TTC549 (cell line): Measurements from ENCODE around the gene CUL4A.

Source experiments
- FAIRE-seq: peaks from 2 replicates; lab custom pipeline; 2012; peaks lifted over from hg19 to GRCh38; lab: Jason Lieb, UNC

Gene CUL4A

DNA sequence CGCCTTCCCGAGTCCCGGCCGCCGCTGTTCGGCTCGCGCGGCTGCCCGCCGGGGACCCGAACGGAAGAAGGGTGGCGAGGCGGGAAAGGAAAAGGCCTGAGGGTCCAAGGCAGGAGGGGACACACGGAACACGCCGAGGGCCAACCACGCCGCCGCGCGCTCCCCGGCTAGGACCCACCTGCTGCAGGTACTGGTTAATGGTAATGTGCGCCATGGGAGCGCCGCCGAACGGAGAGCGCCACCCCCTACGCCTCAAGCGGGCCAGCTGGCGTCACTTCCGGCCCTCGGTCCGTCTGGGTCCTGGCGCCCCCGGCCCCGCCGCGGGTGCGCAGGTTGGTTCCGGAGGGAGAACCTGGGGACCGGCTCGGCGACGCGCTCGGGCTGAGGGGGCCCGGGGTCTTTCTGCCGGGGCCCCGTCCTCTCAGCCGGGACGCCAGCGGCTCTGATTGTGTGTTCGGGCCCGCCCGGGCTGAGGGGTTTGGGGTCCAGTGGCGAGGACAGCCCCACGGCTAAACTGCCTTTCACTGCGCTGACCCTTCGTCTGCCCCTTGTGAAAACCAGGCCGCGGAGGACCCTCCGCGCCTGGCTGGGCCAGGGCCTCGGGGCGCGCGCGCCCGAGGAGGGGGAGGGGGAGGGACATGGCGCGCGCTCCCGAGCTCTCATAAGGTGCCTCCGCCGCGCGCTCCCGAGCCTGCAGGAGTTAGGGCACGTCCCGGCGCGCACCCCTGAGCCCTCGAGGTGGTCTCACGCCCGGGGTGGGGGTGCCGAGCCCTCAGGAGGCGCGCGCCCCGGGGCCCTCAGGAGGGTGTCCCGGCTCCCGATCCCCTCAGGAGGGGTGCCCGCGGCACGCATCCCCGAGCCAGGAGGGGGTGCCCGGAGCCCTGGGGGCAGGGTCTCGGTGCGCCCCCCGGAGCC is 735 bp upstream of the CUL4A start, which contains the start of gene PCID2:
Gene PCID2 (minus strand): TSS at position 249 of the 915 bp plus-strand sequence. CDS start 35 bp downstream, at position 214.
- FAIRE-seq: no peak

DNA sequence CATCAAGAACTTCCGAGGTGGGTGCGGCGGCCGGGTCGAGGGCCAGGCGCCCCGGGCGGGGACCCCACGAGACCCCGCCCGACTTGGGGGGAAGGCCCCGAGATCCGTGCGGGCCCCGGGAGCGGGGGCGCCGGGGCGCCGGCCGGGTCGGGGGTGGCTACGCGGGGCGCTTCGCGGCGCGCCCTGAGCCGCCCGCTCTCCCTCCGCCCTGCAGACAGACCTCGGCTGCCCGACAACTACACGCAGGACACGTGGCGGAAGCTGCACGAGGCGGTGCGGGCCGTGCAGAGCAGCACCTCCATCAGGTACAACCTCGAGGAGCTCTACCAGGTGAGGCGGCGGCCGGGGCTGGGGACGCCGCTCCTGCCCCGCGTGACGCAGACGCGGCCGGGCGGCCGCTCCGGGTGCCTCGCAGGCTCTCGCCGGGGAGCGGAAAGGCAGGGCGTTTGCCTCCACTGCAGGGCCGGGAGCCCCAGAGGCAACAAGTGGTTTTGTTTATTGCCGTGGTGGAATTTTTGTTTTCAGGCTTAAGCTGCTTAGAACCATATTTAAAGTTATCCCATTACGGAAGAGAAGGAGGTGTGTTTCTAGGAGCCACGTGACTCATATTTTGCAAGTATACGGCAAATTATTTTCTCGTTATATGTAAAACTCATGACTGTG is 477 bp downstream of the CUL4A start:
- FAIRE-seq: no peak

DNA sequence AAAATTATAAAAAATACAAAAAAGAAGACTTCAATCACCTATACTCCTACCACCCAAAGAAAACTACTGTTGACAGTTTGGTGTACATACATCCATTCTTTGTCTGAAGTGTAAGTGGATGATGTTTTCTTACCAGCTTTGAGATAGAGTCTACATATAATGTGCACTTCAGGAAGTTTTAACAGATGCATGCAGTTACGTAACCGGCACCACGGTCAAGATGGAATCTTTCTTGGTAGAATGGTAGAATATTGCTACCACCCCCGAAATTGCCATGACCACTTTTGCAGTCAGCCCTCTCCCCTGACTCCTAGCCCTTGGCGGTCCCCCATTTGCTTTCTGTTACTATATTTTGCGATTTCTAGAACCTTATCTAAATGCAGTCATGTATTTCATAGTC is 1.4 kb downstream of the CUL4A start:
- no peak for FAIRE-seq

GRCh38 chr13:113211774-113212173 is 2.4 kb downstream of the CUL4A start:
- FAIRE-seq: no peak

- FAIRE-seq: no peak
Measured at GRCh38 chr13:113216254-113217048, 7.0 kb downstream of the CUL4A start.

- FAIRE-seq: no peak
Measured at GRCh38 chr13:113218586-113218985, 9.2 kb downstream of the CUL4A start.

DNA sequence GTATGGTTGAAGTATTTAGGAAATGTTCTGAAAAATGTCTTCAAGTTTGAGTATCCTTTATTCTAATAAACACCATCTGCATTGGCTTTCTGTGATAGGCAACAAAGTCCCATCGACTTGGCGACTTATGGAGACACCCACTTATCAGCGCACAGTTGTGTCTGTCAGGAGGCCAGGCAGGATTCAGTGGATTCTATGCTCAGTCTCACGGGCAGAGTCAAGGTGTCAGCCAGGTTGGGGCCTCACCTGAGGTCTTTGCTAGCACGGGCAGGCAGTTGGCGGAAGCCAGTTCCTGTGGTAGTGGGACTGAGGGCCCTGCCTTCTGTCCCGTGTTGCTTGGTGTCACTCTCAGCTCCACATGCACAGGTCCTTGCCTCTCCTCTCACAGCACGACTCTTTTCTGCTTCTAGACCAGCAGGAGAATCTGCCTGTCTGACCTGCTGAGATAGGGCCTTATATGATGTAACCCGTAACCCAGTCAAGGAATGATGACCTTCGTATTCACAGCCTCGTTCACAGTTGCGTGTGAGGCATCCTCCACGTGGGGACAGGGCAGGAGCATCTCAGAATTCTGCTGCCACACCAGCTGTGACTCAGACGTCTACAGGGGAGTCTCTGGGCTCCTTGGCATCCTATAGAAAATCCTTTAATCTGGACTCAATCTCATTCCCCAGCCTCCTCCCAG is 10.0 kb downstream of the CUL4A start:
- no peak for FAIRE-seq

- no peak for FAIRE-seq
Measured at GRCh38 chr13:113220141-113220598, 10.8 kb downstream of the CUL4A start.

DNA sequence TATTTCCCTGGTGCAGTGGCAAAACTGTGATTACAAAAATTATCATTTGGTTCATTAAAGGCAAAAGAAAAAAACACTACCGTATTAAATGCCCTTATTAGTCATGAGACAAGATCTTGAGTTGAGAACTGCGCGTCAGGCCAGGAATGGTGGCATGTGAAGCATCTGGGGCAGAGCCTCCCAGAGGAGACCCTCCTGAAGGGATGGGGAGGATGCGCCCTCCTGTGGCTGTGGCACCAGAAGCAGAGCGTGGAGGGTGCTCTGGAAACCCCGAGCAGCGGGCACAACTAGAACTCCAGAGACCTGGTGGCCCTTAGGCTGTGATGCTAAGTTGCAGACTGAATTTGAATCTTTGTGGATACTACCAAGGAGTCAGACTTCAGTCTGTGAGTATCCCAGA is 11.5 kb downstream of the CUL4A start:
- FAIRE-seq: no peak

- no peak for FAIRE-seq
Measured at GRCh38 chr13:113223070-113223469, 13.7 kb downstream of the CUL4A start.

DNA sequence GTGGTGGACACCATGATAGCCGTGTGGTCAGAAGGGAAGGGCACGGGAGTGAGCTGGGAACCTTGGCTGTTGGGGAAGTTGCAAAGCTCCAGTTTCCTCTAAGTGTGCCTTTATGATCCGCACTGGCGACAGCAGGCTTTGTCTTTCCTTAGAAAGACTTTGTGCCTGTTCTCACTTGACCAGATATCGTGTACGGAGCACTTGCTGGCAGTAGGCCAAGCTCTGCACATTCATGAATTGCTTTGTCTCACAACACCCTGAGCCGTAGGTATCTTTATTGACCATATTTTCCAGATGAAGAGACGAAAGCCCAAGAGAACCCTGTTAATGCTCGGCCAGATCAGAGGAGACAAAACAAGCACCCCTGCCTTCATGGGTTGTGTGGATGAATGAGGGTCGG is 15.1 kb downstream of the CUL4A start:
- FAIRE-seq: no peak

DNA sequence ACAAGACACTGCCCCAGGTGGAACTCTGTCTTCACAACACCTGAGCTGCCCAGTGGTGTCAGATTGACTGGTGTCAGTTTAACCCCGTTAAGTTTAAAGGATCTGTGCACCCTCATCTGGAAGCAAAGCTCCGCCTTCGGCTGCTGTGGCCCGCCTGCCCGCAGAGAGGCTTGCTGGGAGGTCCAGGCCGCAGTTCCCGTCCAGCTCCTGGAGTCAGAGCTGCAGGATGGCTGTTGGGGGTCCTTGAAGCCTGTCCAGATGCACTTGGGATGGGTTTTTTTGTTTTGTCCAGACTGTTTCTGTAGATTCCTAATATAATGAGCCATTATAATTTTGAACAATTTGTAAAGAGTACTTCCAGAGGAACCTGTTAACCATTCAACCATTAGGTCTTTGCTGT is 16.1 kb downstream of the CUL4A start:
- FAIRE-seq: no peak

DNA sequence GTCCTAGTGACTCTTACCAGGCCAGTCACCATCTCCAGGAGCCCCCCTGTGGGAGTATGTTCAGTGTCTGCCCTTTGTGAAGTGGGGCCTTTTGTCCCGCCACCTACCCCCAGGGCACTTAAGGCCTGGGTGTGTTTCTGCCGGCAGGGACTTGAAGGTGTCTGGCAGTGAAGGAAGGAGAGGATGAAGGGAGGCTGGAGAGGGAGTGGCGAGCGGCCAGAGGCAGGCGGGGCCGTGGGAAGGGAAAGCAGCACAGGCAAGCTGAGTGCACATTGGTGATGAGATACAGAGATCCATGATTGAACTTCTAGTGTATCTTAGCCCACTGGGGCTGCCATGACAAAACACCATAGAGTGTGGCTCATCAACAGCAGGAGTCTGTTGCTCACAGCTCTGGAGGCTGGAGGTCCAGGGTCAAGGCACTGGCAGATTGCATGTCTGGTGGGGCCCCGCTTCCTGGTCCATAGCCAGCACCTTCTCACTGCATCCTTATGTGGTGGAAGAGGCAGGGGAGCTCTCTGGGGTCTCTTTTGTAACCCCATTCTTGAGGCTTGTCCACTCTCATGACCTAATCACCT is 17.5 kb downstream of the CUL4A start:
- FAIRE-seq: no peak

DNA sequence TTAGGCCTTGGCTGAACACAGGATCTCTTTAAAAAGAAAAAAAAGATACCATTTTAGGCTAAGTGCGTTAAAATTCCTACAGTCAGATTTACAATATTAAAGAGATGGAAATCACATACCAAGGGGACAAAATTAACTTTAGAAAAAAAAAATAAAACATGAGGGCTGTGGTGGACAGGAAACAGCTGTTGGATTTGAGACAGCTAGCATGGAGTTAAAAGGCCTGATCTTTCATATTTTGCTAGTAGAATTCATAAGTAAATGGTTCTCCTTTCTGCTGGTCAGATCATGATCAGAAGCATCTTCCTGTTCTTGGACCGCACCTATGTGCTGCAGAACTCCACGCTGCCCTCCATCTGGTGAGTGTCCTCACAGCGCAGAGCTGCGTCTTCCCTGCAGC is 19.7 kb downstream of the CUL4A start:
- no peak for FAIRE-seq

- no peak for FAIRE-seq
Measured at GRCh38 chr13:113229791-113230190, 20.4 kb downstream of the CUL4A start.

DNA sequence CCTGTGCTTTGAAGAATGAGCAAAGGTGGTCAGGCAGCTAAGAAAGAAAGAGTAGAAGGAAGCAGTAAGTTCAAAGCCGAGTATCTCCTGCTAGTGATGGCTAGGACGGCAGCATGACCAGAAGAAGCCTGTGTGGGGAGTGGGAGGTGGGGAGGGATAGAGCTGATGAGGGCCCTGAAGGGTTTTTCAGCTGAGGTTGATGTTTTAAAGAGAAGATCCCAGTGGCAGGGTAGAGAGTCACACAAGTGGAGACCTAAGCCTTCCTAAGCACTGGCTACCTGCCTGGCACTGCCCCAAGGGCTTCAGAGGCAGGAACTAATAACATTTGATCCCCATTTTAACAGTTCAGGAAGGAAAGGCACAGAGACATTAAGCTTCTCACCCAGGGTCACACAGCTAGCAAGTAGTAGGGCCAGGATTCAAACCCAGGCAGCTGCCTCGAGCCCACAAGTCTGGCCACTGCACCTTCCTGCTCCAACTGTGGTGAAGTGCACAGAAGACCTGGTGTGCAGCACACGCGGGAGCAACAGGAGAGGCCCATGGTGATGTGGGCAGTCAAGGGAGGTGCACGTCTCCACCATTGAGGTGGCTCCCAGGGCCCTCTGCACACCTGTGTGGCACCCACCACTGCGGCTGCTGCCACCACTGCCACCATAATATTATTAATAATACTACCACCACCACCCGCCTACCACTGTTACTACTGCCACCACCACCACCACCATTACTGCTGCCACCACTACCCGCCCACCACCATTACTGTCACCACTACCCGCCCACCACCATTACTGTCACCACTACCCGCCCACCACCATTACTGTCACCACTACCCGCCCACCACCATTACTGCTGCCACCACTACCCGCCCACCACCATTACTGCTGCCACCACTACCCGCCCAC is 22.1 kb downstream of the CUL4A start:
- no peak for FAIRE-seq

DNA sequence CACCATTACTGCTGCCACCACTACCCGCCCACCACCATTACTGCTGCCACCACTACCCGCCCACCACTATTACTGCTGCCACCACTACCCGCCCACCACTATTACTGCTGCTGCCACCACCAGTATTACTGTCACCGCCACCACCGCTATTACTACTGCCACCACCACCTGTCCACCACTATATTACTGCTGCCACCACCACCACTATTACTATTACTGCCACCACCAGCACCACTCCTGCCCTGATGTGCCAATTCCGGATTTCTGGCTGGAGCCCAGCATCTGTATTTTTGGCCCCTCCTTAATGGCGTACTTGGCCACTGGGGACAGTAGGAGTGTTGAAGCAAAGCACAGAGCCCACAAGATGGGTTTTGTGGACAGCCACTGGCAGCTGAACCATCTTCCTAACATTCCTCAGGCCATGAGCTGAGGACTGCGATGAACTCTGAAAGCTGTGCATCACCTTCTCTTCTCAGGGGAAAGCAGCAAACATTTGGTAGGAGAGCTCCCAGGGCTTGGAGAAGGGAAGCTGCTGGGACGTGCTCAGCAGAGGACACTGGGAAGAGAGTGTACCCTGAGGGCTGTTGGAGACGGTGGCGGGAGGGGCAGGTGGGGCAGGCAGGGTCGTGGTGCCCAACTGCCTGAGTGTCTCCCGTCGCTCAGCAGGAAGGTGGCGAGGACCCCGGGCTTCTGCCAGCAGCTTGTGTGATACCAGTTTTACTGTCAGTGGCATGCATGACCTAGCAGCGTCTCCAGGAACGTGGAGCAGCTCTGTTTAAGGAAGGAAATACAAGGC is 23.0 kb downstream of the CUL4A start:
- FAIRE-seq: no peak

GRCh38 chr13:113233101-113233500 is 23.7 kb downstream of the CUL4A start:
- FAIRE-seq: no peak

DNA sequence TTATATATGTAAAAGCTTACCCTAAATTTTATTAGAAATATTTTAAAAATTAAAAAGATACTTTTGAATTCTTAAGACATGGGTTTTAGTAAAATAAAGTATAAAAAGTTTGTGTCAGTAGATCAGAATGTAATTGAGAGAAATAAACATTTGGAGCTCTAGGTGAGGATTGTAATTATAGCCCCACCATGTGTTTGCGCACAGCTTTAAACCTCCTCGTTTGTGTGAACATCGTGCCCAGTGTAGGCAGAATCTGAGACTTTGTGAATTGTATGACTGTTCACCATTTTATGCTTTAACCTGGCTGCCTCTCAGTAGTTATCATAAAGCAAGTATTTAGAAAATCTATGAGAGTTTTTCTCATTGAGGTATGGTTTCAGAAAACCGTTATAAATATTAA is 29.1 kb downstream of the CUL4A start:
- peak; percentile 9 for FAIRE-seq

DNA sequence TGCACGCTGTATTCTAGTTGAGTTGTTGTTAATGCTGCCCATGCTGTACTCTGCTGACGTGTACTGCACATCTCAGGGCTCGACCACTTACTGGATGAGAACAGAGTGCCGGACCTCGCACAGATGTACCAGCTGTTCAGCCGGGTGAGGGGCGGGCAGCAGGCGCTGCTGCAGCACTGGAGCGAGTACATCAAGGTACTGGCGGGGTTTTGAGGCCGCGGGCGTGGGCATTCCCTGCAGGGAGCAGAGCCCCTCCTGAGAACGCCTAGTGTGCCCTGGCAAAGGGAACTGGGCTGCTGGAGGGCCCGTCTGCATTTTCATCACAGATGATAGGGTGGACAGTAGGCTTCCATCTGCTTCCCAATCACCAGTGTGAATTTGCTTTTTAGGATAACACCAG is 29.9 kb downstream of the CUL4A start:
- FAIRE-seq: no peak
